ENCODE data around the gene POLR3H. TPM values are rescaled to one million over a fixed set of nuclear protein-coding genes. Genes with fewer than 3 reads are reported as not detected.
"Not testable (repeated sequence)": the region's sequence is repeated elsewhere in the genome, so short reads cannot be mapped to it uniquely, and the experiment has no call there.

Gene POLR3H
- 40.1 and 46.6 TPM in 2 replicates for total RNA-seq (ENCODE audit: low replicate concordance)
- long read RNA-seq, full-length matches to known transcripts: 10 of 18 reads
- long read RNA-seq, partial matches to known transcripts: 0 of 18 reads
- long read RNA-seq, other reads (novel, unspliced or antisense): 8 of 18 reads

- peak within 1 kb of the TSS; percentile 95 for H3K27ac Mint-ChIP-seq
- TF ChIP-seq CTCF (conservative IDR thresholded peaks at IDR 0.05): peak; percentile 60
- peak; percentile 98 for DNase-seq (ENCODE audit: extremely low spot score, unreplicated experiment)
- H3K4me3 Mint-ChIP-seq: peak within 1 kb of the TSS; percentile 99
- H3K27me3 Mint-ChIP-seq: no peaks in the 10 kb centered on the region
- no peaks in the 10 kb centered on the region for H3K9me3 Mint-ChIP-seq
- H3K4me1 Mint-ChIP-seq (ENCODE audit: unreplicated experiment): peaks cover 30% of the 10 kb centered on the region
- H3K36me3 Mint-ChIP-seq: peaks cover 3% of the 10 kb centered on the region
Observed at GRCh38 chr22:41543854-41544670, at the start of gene POLR3H. Gene POLR3H, minus strand, starts transcription at chr22:41544470. Its CDS starts 369 bp downstream, at chr22:41544101.

- H3K36me3 Mint-ChIP-seq; H3K4me3 Mint-ChIP-seq; H3K9me3 Mint-ChIP-seq; H3K27ac Mint-ChIP-seq; H3K27me3 Mint-ChIP-seq; DNase-seq (ENCODE audit: extremely low spot score, unreplicated experiment): not testable (repeated sequence)
- H3K4me1 Mint-ChIP-seq (ENCODE audit: unreplicated experiment): peaks cover 11% of the 10 kb centered on the region
Observed at GRCh38 chr22:41593336-41593960, 49.2 kb upstream of the POLR3H start.

- Mint-ChIP-seq H3K9me3 (no peaks in the 10 kb centered on the region), H3K4me3 (peak within 1 kb of the TSS; percentile 94)
- no peak for TF ChIP-seq CTCF (conservative IDR thresholded peaks at IDR 0.05)
Observed at GRCh38 chr22:41589391-41590241, 45.3 kb upstream of the POLR3H start, which contains the start of gene PMM1. Gene PMM1, minus strand, starts transcription at chr22:41589840. Its CDS starts 35 bp downstream, at chr22:41589805.

GRCh38 chr22:41587347-41587723 is 43.1 kb upstream of the POLR3H start:
- no peak for TF ChIP-seq CTCF (conservative IDR thresholded peaks at IDR 0.05)
- H3K27me3 Mint-ChIP-seq: no peaks in the 10 kb centered on the region

More at GRCh38 chr22:41589391-41590241, 45.3 kb upstream of the POLR3H start, which contains the start of gene PMM1:
- DNase-seq (ENCODE audit: extremely low spot score, unreplicated experiment): peak; percentile 100
- Mint-ChIP-seq H3K36me3 (no peaks in the 10 kb centered on the region), H3K4me1 (ENCODE audit: unreplicated experiment) (peaks cover 6% of the 10 kb centered on the region), H3K27me3 (no peaks in the 10 kb centered on the region), H3K27ac (peak within 1 kb of the TSS; percentile 86)

GRCh38 chr22:41585898-41586297 is 41.6 kb upstream of the POLR3H start:
- Mint-ChIP-seq H3K27ac (no peak overlapping the region), H3K4me3 (no peak overlapping the region), H3K27me3 (no peaks in the 10 kb centered on the region), H3K4me1 (ENCODE audit: unreplicated experiment) (peaks cover 6% of the 10 kb centered on the region), H3K36me3 (peaks cover 7% of the 10 kb centered on the region), H3K9me3 (no peaks in the 10 kb centered on the region)
- no peak for TF ChIP-seq CTCF (conservative IDR thresholded peaks at IDR 0.05)
- DNase-seq (ENCODE audit: extremely low spot score, unreplicated experiment): no peak

More at GRCh38 chr22:41587347-41587723, 43.1 kb upstream of the POLR3H start:
- Mint-ChIP-seq H3K9me3 (no peaks in the 10 kb centered on the region), H3K36me3 (peaks cover 5% of the 10 kb centered on the region), H3K27ac (peak overlapping the region; percentile 68), H3K4me3 (peak overlapping the region; percentile 94), H3K4me1 (ENCODE audit: unreplicated experiment) (peaks cover 6% of the 10 kb centered on the region)
- DNase-seq (ENCODE audit: extremely low spot score, unreplicated experiment): no peak
